ENCODE results near the gene BACH2. TPM values are rescaled to one million over a fixed set of nuclear protein-coding genes. Genes with fewer than 3 reads are reported as not detected.

Gene BACH2
- total and polyA plus RNA-seq, 2 donors: 0.90 to 7.5 TPM

GRCh38 chr6:89939144-89939543 is 357.5 kb downstream of the BACH2 start:
- Histone ChIP-seq H3K4me3 (ENCODE audit: low read depth, low read length) (no peak overlapping the region), H3K36me3 (ENCODE audit: insufficient read depth) (no peaks in the 10 kb centered on the region), H3K27ac (ENCODE audit: low read depth) (no peak overlapping the region), H3K4me1 (ENCODE audit: insufficient read depth) (no peaks in the 10 kb centered on the region)
- DNase-seq (ENCODE audit: extremely low spot score): no peak
- WGBS: 94% methylated on average over 2 of the region's 2 CpGs

- no peak overlapping the region for H3K4me3 ChIP-seq (ENCODE audit: low read depth, low read length)
- 95% methylated on average over 12 of the region's 12 CpGs for WGBS
- H3K4me1 ChIP-seq (ENCODE audit: insufficient read depth): no peaks in the 10 kb centered on the region
- no peaks in the 10 kb centered on the region for H3K36me3 ChIP-seq (ENCODE audit: insufficient read depth)
- H3K27ac ChIP-seq (ENCODE audit: low read depth): no peak overlapping the region
- DNase-seq (ENCODE audit: extremely low spot score): no peak
Observed at GRCh38 chr6:89938014-89938413, 358.6 kb downstream of the BACH2 start.

- H3K27ac ChIP-seq (ENCODE audit: low read depth): no peak overlapping the region
- DNase-seq (ENCODE audit: extremely low spot score): no peak
- WGBS: 99% methylated on average over 1 of the region's 1 CpG
Observed at GRCh38 chr6:89936177-89936576, 360.5 kb downstream of the BACH2 start.

GRCh38 chr6:89934685-89935366 is 361.8 kb downstream of the BACH2 start:
- Histone ChIP-seq H3K4me1 (ENCODE audit: insufficient read depth) (no peaks in the 10 kb centered on the region), H3K4me3 (ENCODE audit: low read depth, low read length) (no peak overlapping the region), H3K36me3 (ENCODE audit: insufficient read depth) (no peaks in the 10 kb centered on the region), H3K27ac (ENCODE audit: low read depth) (no peak overlapping the region)
- DNase-seq (ENCODE audit: extremely low spot score): no peak
- 93% methylated on average over 19 of the region's 19 CpGs for whole genome bisulfite sequencing

More at GRCh38 chr6:89936177-89936576, 360.5 kb downstream of the BACH2 start:
- Histone ChIP-seq H3K4me3 (ENCODE audit: low read depth, low read length) (no peak overlapping the region), H3K4me1 (ENCODE audit: insufficient read depth) (no peaks in the 10 kb centered on the region), H3K36me3 (ENCODE audit: insufficient read depth) (no peaks in the 10 kb centered on the region)

- no peaks in the 10 kb centered on the region for H3K36me3 ChIP-seq (ENCODE audit: insufficient read depth)
- DNase-seq (ENCODE audit: extremely low spot score): no peak
- no peaks in the 10 kb centered on the region for H3K4me1 ChIP-seq (ENCODE audit: insufficient read depth)
- H3K4me3 ChIP-seq (ENCODE audit: low read depth, low read length): no peak overlapping the region
- no peak overlapping the region for H3K27ac ChIP-seq (ENCODE audit: low read depth)
- 92% methylated on average over 22 of the region's 22 CpGs for WGBS
Observed at GRCh38 chr6:89932245-89932802, 364.3 kb downstream of the BACH2 start.

GRCh38 chr6:89930789-89931188 is 365.9 kb downstream of the BACH2 start:
- Histone ChIP-seq H3K36me3 (ENCODE audit: insufficient read depth) (no peaks in the 10 kb centered on the region), H3K27ac (ENCODE audit: low read depth) (no peak overlapping the region), H3K4me3 (ENCODE audit: low read depth, low read length) (no peak overlapping the region), H3K4me1 (ENCODE audit: insufficient read depth) (no peaks in the 10 kb centered on the region)
- 80% methylated on average over 5 of the region's 5 CpGs for WGBS
- no peak for DNase-seq (ENCODE audit: extremely low spot score)

GRCh38 chr6:89928604-89929003 is 368.0 kb downstream of the BACH2 start:
- 76% methylated on average over 6 of the region's 6 CpGs for WGBS
- H3K27ac ChIP-seq (ENCODE audit: low read depth): no peak overlapping the region
- DNase-seq (ENCODE audit: extremely low spot score): no peak

GRCh38 chr6:89927791-89928550 is 368.7 kb downstream of the BACH2 start:
- no peaks in the 10 kb centered on the region for H3K36me3 ChIP-seq (ENCODE audit: insufficient read depth)
- 66% methylated on average over 6 of the region's 6 CpGs for WGBS
- no peak overlapping the region for H3K4me3 ChIP-seq (ENCODE audit: low read depth, low read length)
- H3K27ac ChIP-seq (ENCODE audit: low read depth): no peak overlapping the region
- DNase-seq (ENCODE audit: extremely low spot score): no peak
- no peaks in the 10 kb centered on the region for H3K4me1 ChIP-seq (ENCODE audit: insufficient read depth)

More at GRCh38 chr6:89928604-89929003, 368.0 kb downstream of the BACH2 start:
- no peaks in the 10 kb centered on the region for H3K4me1 ChIP-seq (ENCODE audit: insufficient read depth)
- H3K4me3 ChIP-seq (ENCODE audit: low read depth, low read length): no peak overlapping the region
- no peaks in the 10 kb centered on the region for H3K36me3 ChIP-seq (ENCODE audit: insufficient read depth)

- H3K4me3 ChIP-seq (ENCODE audit: low read depth, low read length): no peak overlapping the region
- 92% methylated on average over 5 of the region's 5 CpGs for WGBS
- DNase-seq (ENCODE audit: extremely low spot score): no peak
- no peaks in the 10 kb centered on the region for H3K4me1 ChIP-seq (ENCODE audit: insufficient read depth)
- no peak overlapping the region for H3K27ac ChIP-seq (ENCODE audit: low read depth)
- H3K36me3 ChIP-seq (ENCODE audit: insufficient read depth): no peaks in the 10 kb centered on the region
Observed at GRCh38 chr6:89927264-89927663, 369.4 kb downstream of the BACH2 start.

GRCh38 chr6:89925826-89926225 is 370.8 kb downstream of the BACH2 start:
- WGBS: 82% methylated on average over 2 of the region's 2 CpGs

GRCh38 chr6:89924231-89924630 is 372.4 kb downstream of the BACH2 start:
- H3K36me3 ChIP-seq (ENCODE audit: insufficient read depth): no peaks in the 10 kb centered on the region
- 68% methylated on average over 5 of the region's 5 CpGs for WGBS

More at GRCh38 chr6:89925826-89926225, 370.8 kb downstream of the BACH2 start:
- H3K4me3 ChIP-seq (ENCODE audit: low read depth, low read length): no peak overlapping the region
- DNase-seq (ENCODE audit: extremely low spot score): no peak
- H3K27ac ChIP-seq (ENCODE audit: low read depth): no peak overlapping the region
- H3K36me3 ChIP-seq (ENCODE audit: insufficient read depth): no peaks in the 10 kb centered on the region
- no peaks in the 10 kb centered on the region for H3K4me1 ChIP-seq (ENCODE audit: insufficient read depth)

GRCh38 chr6:89921691-89922090 is 375.0 kb downstream of the BACH2 start:
- 91% methylated on average over 10 of the region's 10 CpGs for WGBS

More at GRCh38 chr6:89924231-89924630, 372.4 kb downstream of the BACH2 start:
- no peaks in the 10 kb centered on the region for H3K4me1 ChIP-seq (ENCODE audit: insufficient read depth)
- DNase-seq (ENCODE audit: extremely low spot score): no peak
- H3K27ac ChIP-seq (ENCODE audit: low read depth): no peak overlapping the region
- no peak overlapping the region for H3K4me3 ChIP-seq (ENCODE audit: low read depth, low read length)

GRCh38 chr6:89921197-89921596 is 375.4 kb downstream of the BACH2 start:
- Histone ChIP-seq H3K4me1 (ENCODE audit: insufficient read depth) (no peaks in the 10 kb centered on the region), H3K27ac (ENCODE audit: low read depth) (no peak overlapping the region)
- 82% methylated on average over 6 of the region's 6 CpGs for WGBS

More at GRCh38 chr6:89921691-89922090, 375.0 kb downstream of the BACH2 start:
- DNase-seq (ENCODE audit: extremely low spot score): no peak
- no peaks in the 10 kb centered on the region for H3K4me1 ChIP-seq (ENCODE audit: insufficient read depth)
- H3K27ac ChIP-seq (ENCODE audit: low read depth): no peak overlapping the region
- H3K36me3 ChIP-seq (ENCODE audit: insufficient read depth): no peaks in the 10 kb centered on the region
- no peak overlapping the region for H3K4me3 ChIP-seq (ENCODE audit: low read depth, low read length)

More at GRCh38 chr6:89921197-89921596, 375.4 kb downstream of the BACH2 start:
- Histone ChIP-seq H3K36me3 (ENCODE audit: insufficient read depth) (no peaks in the 10 kb centered on the region), H3K4me3 (ENCODE audit: low read depth, low read length) (no peak overlapping the region)
- DNase-seq (ENCODE audit: extremely low spot score): no peak
